HepG2 (cell line): Measurements from ENCODE around the gene ITIH3. TPM values are rescaled to one million over a fixed set of nuclear protein-coding genes. Genes with fewer than 3 reads are reported as not detected.

ENCODE experiments used
- HDAC1 ChIP-seq: sonication (generic); formaldehyde crosslinking; IDR thresholded peaks from 2 replicates; pipeline ENCODE4 v1.5.1; 2020; ENCODE audit warnings: mild to moderate bottlenecking, missing genetic modification reagents
- HNF4A ChIP-seq: sonication (generic); formaldehyde crosslinking; IDR thresholded peaks from 2 replicates; pipeline ENCODE4 v1.4.0; 2020; ENCODE audit warnings: missing genetic modification reagents
- MLLT10 ChIP-seq: sonication (generic); formaldehyde crosslinking; IDR thresholded peaks from 2 replicates; pipeline ENCODE4 v1.4.0; 2020; ENCODE audit warnings: missing genetic modification reagents
- SOX6 ChIP-seq, 2 experiments: fragments of 450-650 bp in 1 of 2; sonication (generic) in 1 of 2; formaldehyde crosslinking in 1 of 2; IDR thresholded peaks; 2 replicates each; pipeline versions ENCODE4 v1.4.0 to v1.6.1; 2017 to 2020; ENCODE audit warnings: antibody characterized with exemption in 1 of 2, mild to moderate bottlenecking in 1 of 2, missing genetic modification reagents in 1 of 2
- YY1 ChIP-seq: IDR thresholded peaks from 2 replicates; pipeline ENCODE4 v1.6.1; 2011; ENCODE audit warnings: low read length, low read depth, moderate library complexity, mild to moderate bottlenecking; ENCODE audit not compliant: insufficient read depth, insufficient replicate concordance
- ZFP37 ChIP-seq: sonication (generic); formaldehyde crosslinking; IDR thresholded peaks from 2 replicates; pipeline ENCODE4 v1.4.0; 2020; ENCODE audit warnings: missing genetic modification reagents, borderline replicate concordance
- ZNF563 ChIP-seq: sonication (generic); formaldehyde crosslinking; IDR thresholded peaks from 2 replicates; pipeline ENCODE4 v1.8.0; 2022; ENCODE audit warnings: mild to moderate bottlenecking, moderate library complexity, missing genetic modification reagents
- ZNF607 ChIP-seq: sonication (generic); formaldehyde crosslinking; IDR thresholded peaks from 2 replicates; pipeline ENCODE4 v1.5.1; 2020; ENCODE audit warnings: missing genetic modification reagents, mild to moderate bottlenecking, borderline replicate concordance
- ZNF720 ChIP-seq: sonication (generic); formaldehyde crosslinking; IDR thresholded peaks from 2 replicates; pipeline ENCODE4 v1.4.0; 2020; ENCODE audit warnings: missing genetic modification reagents
- ZNF792 ChIP-seq: IDR thresholded peaks from 2 replicates; pipeline ENCODE4 v1.6.1; 2016
- polyA plus RNA-seq, 8 experiments: library from polyadenylated mRNA; depleted of rRNA in 3 of 8; stranded (reverse) in 7 of 8; unstranded in 1 of 8; fragments of >200 nt; fragmentation: Illumina TruSeq in 4 of 8; extraction: Trizol in 4 of 8; gene quantifications; 2 replicates each; pipeline versions ENCODE4 v1.2.1 to v1.2.3, GENCODE V29; 2011 to 2016; ENCODE audit warnings: low read depth in 4 of 8, missing spikeins in 1 of 8, mixed read lengths in 1 of 8; ENCODE audit not compliant: insufficient read depth in 1 of 8
- total RNA-seq, 5 experiments: library from RNA; depleted of rRNA; stranded (reverse); fragments of >200 nt; fragmentation: Illumina TruSeq; extraction: Trizol; gene quantifications; 2 replicates each; pipeline ENCODE4 v1.2.3, GENCODE V29; 2016; ENCODE audit warnings: low read depth in 1 of 5
- TF ChIP-seq, protein P1 (sequence below): sonication (generic); formaldehyde crosslinking; IDR thresholded peaks from 2 replicates; pipeline ENCODE4 v1.5.0; 2020; ENCODE audit warnings: missing genetic modification reagents, mild to moderate bottlenecking, borderline replicate concordance
- TF ChIP-seq, protein P2 (sequence below): IDR thresholded peaks from 2 replicates; pipeline ENCODE4 v1.6.1; 2016; ENCODE audit warnings: low read depth, missing genetic modification reagents, missing compliant biosample characterization
- TF ChIP-seq, protein P3 (sequence below): sonication (generic); formaldehyde crosslinking; IDR thresholded peaks from 2 replicates; pipeline ENCODE4 v1.4.0; 2020; ENCODE audit warnings: missing genetic modification reagents, mild to moderate bottlenecking, borderline replicate concordance
- TF ChIP-seq, protein P4 (sequence below): sonication (generic); formaldehyde crosslinking; IDR thresholded peaks from 2 replicates; pipeline ENCODE4 v1.4.0; 2020; ENCODE audit warnings: missing genetic modification reagents, borderline replicate concordance

The ITIH3 gene
- total and polyA plus RNA-seq, 2 of the 13 experiments (the other 11 are each of a cell fraction or from before 2014, with no cell fraction given) = 105 to 632 TPM

DNA sequence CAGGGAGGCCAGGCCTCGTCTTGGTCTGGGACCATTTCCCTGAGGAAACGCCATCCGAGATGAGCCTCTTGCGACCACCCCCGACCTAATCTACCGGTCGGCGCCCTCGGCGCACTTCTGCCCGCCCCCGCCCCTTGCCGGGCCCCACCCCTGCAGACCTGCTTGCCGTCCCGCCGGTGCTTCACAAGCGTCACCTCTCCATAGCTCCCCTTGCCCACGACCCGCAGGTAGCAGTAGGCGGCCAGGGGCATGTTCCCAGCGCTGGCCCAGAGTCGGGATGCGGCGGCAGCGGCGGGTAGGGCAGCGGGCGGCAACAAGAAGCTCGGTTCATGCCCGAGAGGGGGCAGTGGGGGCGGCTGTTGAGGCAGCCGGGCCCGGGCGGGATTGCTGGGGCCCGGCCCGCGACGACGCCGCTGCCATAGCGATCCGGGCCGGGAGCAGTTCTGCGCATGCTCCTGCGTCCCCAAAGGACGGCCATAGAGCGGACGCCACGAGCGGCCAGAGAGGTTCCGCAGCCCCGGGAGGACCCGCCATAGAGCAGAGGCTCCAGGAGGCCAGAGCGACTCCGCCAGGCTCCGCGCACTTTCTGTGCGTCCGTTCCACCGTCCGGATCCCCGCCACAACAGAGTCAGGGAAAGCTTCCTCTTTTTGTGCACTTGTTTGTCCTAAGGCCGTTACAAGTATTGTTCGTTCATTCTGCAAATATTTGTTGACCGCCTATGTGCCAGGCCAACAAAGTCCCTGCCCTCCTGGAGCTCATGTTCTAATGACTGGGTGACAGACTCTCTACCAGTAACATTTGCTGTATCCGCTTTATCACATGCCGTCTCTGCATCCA lies 23.9 kb upstream of the ITIH3 start, which contains the start of gene NEK4 (continued):
- TF ChIP-seq, protein P1, sequence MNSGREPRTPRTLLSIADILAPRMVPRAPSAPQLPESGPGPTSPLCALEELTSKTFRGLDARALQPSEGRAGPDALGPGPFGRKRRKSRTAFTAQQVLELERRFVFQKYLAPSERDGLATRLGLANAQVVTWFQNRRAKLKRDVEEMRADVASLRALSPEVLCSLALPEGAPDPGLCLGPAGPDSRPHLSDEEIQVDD = no peak
- TF ChIP-seq YY1 = peak; percentile 82
- TF ChIP-seq ZNF607 (CRISPR knock-in tag) = peak; percentile 76; the same call in 1 of the 2 replicates
- peak; percentile 95 for TF ChIP-seq HDAC1 (CRISPR knock-in tag)
- no peak for TF ChIP-seq ZNF720 (CRISPR knock-in tag)
- TF ChIP-seq SOX6 (IDR thresholded peaks at IDR 0.05) = no peak
- TF ChIP-seq SOX6 (CRISPR knock-in tag; IDR thresholded peaks at IDR 0.05) = peak; percentile 85
- TF ChIP-seq ZFP37 (CRISPR knock-in tag) = peak; percentile 8; the same call in 1 of the 2 replicates
- TF ChIP-seq, protein P2, sequence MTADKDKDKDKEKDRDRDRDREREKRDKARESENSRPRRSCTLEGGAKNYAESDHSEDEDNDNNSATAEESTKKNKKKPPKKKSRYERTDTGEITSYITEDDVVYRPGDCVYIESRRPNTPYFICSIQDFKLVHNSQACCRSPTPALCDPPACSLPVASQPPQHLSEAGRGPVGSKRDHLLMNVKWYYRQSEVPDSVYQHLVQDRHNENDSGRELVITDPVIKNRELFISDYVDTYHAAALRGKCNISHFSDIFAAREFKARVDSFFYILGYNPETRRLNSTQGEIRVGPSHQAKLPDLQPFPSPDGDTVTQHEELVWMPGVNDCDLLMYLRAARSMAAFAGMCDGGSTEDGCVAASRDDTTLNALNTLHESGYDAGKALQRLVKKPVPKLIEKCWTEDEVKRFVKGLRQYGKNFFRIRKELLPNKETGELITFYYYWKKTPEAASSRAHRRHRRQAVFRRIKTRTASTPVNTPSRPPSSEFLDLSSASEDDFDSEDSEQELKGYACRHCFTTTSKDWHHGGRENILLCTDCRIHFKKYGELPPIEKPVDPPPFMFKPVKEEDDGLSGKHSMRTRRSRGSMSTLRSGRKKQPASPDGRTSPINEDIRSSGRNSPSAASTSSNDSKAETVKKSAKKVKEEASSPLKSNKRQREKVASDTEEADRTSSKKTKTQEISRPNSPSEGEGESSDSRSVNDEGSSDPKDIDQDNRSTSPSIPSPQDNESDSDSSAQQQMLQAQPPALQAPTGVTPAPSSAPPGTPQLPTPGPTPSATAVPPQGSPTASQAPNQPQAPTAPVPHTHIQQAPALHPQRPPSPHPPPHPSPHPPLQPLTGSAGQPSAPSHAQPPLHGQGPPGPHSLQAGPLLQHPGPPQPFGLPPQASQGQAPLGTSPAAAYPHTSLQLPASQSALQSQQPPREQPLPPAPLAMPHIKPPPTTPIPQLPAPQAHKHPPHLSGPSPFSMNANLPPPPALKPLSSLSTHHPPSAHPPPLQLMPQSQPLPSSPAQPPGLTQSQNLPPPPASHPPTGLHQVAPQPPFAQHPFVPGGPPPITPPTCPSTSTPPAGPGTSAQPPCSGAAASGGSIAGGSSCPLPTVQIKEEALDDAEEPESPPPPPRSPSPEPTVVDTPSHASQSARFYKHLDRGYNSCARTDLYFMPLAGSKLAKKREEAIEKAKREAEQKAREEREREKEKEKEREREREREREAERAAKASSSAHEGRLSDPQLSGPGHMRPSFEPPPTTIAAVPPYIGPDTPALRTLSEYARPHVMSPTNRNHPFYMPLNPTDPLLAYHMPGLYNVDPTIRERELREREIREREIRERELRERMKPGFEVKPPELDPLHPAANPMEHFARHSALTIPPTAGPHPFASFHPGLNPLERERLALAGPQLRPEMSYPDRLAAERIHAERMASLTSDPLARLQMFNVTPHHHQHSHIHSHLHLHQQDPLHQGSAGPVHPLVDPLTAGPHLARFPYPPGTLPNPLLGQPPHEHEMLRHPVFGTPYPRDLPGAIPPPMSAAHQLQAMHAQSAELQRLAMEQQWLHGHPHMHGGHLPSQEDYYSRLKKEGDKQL (CRISPR knock-in tag) = no peak
- peak; percentile 60; the same call in 1 of the 2 replicates for TF ChIP-seq ZNF792 (CRISPR knock-in tag)
- no peak for TF ChIP-seq MLLT10 (CRISPR knock-in tag)
- peak; percentile 39 for TF ChIP-seq HNF4A (CRISPR knock-in tag)
- no peak for TF ChIP-seq ZNF563
- TF ChIP-seq, protein P3, sequence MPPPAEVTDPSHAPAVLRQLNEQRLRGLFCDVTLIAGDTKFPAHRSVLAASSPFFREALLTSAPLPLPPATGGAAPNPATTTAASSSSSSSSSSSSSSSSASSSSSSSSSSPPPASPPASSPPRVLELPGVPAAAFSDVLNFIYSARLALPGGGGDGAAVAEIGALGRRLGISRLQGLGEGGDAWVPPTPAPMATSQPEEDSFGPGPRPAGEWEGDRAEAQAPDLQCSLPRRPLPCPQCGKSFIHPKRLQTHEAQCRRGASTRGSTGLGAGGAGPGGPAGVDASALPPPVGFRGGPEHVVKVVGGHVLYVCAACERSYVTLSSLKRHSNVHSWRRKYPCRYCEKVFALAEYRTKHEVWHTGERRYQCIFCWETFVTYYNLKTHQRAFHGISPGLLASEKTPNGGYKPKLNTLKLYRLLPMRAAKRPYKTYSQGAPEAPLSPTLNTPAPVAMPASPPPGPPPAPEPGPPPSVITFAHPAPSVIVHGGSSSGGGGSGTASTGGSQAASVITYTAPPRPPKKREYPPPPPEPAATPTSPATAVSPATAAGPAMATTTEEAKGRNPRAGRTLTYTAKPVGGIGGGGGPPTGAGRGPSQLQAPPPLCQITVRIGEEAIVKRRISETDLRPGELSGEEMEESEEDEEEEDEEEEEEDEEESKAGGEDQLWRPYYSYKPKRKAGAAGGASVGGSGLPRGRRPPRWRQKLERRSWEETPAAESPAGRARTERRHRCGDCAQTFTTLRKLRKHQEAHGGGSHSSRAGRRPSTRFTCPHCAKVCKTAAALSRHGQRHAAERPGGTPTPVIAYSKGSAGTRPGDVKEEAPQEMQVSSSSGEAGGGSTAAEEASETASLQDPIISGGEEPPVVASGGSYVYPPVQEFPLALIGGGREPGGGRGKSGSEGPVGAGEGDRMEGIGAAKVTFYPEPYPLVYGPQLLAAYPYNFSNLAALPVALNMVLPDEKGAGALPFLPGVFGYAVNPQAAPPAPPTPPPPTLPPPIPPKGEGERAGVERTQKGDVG = peak; percentile 52; the same call in 1 of the 2 replicates
- TF ChIP-seq, protein P4, sequence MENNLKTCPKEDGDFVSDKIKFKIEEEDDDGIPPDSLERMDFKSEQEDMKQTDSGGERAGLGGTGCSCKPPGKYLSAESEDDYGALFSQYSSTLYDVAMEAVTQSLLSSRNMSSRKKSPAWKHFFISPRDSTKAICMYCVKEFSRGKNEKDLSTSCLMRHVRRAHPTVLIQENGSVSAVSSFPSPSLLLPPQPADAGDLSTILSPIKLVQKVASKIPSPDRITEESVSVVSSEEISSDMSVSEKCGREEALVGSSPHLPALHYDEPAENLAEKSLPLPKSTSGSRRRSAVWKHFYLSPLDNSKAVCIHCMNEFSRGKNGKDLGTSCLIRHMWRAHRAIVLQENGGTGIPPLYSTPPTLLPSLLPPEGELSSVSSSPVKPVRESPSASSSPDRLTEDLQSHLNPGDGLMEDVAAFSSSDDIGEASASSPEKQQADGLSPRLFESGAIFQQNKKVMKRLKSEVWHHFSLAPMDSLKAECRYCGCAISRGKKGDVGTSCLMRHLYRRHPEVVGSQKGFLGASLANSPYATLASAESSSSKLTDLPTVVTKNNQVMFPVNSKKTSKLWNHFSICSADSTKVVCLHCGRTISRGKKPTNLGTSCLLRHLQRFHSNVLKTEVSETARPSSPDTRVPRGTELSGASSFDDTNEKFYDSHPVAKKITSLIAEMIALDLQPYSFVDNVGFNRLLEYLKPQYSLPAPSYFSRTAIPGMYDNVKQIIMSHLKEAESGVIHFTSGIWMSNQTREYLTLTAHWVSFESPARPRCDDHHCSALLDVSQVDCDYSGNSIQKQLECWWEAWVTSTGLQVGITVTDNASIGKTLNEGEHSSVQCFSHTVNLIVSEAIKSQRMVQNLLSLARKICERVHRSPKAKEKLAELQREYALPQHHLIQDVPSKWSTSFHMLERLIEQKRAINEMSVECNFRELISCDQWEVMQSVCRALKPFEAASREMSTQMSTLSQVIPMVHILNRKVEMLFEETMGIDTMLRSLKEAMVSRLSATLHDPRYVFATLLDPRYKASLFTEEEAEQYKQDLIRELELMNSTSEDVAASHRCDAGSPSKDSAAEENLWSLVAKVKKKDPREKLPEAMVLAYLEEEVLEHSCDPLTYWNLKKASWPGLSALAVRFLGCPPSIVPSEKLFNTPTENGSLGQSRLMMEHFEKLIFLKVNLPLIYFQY (CRISPR knock-in tag) = 0 out of 2 replicates have a peak, but pooled peaks have one; percentile 53
